HG03432 (cell line): ENCODE measurements around the gene CPLX1.
"Not testable (repeated sequence)": the region's sequence is repeated elsewhere in the genome, so short reads cannot be mapped to it uniquely, and the experiment has no call there.

Experiments used
- ATAC-seq: cut with Tn5 transposase; IDR thresholded peaks from one replicate; pipeline ENCODE4 v1.9.1; 2021; ENCODE audit warnings: mild to moderate bottlenecking, moderate library complexity; ENCODE audit not compliant: unreplicated experiment

Gene CPLX1

DNA sequence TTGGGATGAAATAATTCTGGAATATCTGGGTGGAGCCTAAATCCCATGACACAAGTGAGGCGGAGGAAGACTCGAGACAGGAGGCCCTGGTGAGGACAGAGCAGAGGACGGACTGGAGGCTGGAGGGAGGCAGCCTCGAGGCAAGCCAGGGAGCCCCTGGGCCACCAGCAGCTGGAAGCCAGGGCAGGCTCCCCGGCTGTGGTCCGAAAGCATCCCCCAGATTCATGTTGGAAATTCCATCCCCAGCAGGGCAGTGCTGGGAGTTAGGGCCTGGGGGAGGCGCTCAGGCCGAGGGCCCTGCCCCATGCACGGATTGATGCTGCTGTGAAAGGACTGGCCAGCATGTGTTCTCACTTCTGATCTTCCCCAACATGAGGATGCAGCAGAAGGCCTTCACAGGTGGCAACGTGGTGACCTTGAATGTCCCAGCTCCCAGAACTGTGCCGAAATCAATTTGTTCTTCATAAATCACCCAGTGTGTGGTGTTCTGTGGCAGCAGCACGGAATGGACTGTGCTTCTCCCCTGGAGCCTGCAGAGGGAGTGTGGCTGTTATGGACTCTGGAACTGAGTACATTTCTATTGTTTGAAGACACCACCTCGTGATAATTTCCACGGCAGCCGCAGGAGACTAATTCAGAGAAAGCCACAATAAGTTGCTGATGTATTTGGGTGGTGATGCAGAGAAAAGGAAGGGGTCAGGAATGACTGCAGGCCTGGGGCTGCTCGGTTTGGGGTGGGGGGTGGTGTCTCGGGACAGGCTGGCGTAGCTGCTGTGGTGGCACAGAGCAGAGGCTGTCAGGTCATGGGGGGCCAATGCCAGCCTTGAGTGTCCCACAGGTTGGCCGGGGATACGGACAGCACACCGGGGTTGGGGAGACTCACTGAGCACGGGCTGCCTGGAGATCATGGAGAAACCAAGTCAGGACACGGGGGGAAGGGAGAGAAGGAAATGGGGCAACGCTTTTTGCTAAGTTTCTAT lies 63.4 kb downstream of the CPLX1 start:
- ATAC-seq, result no peak

- no peak for ATAC-seq
Observed at GRCh38 chr4:761739-762138, 64.2 kb downstream of the CPLX1 start.

DNA sequence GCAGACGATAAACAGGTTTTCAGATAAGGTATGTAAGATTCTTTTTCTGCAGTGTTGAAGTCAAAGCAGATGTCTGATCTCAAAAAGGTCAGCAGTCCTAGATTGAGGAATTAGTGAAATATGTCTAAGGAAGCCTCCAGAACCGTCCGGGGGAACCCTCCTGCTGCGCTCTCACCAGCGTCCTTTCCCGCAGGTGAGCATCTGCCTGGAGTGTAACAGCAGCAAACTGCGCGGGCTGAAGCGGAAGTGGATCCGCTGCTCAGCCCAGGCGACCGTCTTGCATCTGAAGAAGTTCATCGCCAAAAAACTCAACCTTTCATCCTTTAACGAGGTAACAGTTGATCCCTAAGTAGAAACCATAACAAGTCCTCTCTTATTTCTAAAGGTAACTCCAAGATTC lies 64.8 kb downstream of the CPLX1 start:
- ATAC-seq, result no peak

- ATAC-seq, result no peak
Observed at GRCh38 chr4:760616-761015, 65.3 kb downstream of the CPLX1 start.

DNA sequence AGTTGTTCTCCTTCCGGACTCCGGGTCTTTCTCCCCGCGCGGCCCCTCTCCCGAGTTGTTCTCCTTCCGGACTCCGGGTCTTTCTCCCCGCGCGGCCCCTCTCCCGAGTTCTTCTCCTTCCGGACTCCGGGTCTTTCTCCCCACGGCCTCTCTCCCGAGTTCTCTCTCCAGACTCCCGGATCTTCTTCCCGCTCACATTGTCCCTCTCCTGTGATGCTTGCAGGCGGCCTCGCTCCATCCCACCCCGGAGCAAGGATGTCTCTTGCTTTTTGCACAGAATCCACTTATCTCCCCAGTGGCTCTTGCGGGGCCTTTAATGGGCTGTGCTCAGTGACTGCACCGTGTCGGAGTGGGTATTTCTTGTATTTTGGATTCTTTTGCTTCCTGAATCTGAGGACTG lies 66.1 kb downstream of the CPLX1 start:
- not testable (repeated sequence) for ATAC-seq

DNA sequence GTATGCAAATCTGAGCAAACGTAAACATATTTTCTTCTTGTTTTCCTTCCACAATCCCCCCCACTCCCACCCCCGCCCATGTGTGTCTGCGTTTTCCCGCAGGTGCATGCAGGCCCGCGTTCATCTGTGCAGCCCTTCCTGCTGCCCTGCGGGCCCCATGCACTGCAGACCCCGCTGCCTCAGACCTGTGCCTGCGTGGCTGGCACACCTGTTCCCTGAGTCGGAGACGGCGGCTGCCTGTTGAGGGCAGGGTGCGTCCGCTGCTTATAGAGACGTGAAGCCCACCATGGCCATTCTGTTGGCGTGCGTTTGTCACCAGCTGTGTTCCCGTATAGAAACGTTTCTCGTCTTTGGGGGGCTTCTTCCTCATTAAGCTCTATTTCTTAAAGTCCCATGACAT lies 68.8 kb downstream of the CPLX1 start:
- ATAC-seq, result no peak

- no peak for ATAC-seq
Observed at GRCh38 chr4:754221-755120, 71.5 kb downstream of the CPLX1 start.

- not testable (repeated sequence) for ATAC-seq
Observed at GRCh38 chr4:753186-753585, 72.7 kb downstream of the CPLX1 start.

DNA sequence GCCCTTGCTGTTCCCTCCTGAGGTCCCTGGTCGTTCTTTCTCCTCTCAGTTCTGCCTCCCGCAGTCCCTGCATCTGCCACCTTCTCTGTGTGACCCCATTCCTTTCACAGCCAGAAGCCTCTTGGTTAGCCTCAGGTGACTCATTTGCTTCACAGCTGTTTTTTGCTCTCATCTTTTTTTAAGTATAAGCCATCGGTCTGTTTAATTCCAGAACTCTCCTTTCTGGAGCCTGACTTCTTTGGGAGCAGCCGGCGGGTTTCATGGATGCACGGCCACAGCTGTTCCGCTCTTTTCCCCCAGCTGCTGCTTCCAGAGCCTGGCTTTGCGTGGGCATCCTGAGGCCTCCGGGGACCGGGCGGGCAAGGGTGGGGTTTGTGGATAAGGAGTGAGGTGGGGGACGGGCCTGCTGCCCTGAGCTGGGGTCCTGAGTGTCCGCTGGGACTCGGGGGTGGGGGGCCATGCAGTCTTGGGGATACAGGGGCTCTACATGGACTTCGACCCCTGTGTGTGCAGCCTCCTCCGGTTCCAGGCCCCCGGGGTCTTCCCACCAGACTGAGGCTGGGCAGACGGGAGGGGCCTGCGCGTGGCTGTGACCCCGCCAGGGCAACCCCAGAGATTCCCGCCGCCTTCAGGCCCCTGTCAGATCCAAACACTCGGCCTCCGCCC lies 73.6 kb downstream of the CPLX1 start:
- ATAC-seq, result no peak

- ATAC-seq, result no peak
Observed at GRCh38 chr4:751676-752075, 74.3 kb downstream of the CPLX1 start.

GRCh38 chr4:749698-750666 lies 75.9 kb downstream of the CPLX1 start:
- no peak for ATAC-seq

- no peak for ATAC-seq
Observed at GRCh38 chr4:748461-748860, 77.5 kb downstream of the CPLX1 start.

DNA sequence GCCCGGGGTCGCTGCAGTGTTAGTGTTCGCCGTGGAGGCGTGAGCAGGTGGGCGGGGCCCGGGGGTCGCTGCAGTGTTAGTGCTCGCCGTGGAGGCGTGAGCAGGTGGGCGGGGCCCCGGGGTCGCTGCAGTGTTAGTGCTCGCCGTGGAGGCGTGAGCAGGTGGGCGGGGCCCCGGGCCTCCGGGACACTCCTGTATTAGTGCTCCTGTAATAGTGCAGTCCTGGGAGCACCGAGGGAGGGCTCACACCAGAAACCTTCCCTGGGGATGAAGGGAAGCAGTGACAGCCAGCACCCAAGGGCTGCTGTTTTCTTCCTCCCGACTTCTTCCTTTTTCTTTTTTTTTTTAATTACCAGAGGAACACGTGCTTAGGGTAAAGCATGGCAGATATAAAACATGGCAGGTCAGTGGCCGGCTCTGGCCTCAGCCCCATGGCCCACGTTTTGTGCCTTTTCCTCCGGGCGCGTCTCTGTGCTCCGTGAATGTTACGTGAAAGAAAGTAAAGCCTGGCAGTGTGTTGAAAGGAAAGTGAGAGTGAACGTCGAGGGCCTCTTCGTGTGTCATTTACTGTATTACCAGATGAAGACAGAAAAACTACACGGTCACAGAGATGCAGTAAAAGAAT lies 78.3 kb downstream of the CPLX1 start:
- no peak for ATAC-seq

GRCh38 chr4:744212-744841 lies 81.6 kb downstream of the CPLX1 start:
- ATAC-seq, result no peak

GRCh38 chr4:743463-744211 lies 82.3 kb downstream of the CPLX1 start:
- ATAC-seq, result no peak

- no peak for ATAC-seq
Observed at GRCh38 chr4:742742-743311, 83.1 kb downstream of the CPLX1 start.

DNA sequence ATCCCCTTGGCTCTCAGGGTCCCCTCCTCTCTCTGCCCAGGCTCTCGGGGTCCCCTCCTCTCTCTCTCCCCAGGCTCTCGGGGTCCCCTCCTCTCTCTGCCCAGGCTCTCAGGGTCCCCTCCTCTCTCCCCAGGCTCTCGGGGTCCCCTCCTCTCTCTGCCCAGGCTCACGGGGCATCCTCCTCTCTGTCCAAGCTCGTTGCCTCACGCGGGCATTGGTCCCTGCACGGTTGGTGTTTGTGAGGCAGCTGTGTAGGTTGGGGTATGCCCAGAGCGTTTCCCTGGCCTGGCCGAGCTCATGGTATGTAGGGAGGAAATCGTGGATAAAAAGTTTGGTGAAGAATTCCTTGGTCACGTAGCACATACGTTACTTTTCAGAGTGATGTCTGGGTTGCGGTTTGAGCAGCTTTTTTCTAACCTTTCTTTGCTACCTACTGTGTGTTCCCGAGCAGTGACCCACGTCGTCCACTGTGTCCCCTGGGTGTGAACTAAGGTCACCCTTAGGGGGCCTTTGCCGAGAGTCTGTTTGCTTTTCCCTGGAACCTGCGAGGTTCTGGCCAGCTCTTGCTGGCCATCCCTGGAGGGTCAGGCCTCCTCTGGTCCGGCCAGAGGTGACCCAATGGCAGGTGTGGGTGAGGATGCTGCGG lies 83.7 kb downstream of the CPLX1 start:
- ATAC-seq, result no peak
